CD1c-positive myeloid dendritic cell (primary cell): Measurements from ENCODE around the gene EPC1.

ENCODE experiments used
- DNase-seq: peaks from one replicate; pipeline ENCODE4 v3.0.0-alpha.2; 2016; ENCODE audit errors: extremely low spot score

The EPC1 gene

DNA sequence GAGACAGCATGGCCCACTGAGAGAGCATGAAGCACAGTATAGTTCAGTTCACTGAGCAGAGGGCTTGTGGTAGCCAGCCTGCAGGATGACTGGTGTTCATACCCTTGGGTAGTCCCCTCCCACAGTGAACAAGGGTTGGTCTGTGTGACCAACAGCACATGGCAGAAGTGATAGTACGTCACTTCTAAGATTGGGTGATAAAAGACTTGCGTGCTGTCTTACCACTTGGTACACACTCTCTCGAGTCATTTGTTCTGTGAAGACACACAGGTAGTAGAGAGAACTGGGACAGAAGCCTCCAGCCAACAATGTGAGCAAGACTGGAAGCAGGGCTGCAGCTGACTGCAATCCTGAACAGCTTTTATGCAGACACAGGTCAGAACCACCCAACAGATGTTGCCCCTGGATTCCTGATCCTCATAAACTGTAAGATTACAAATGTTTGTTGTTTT, 14.6 kb downstream of the EPC1 start:
- DNase-seq = no peak

DNA sequence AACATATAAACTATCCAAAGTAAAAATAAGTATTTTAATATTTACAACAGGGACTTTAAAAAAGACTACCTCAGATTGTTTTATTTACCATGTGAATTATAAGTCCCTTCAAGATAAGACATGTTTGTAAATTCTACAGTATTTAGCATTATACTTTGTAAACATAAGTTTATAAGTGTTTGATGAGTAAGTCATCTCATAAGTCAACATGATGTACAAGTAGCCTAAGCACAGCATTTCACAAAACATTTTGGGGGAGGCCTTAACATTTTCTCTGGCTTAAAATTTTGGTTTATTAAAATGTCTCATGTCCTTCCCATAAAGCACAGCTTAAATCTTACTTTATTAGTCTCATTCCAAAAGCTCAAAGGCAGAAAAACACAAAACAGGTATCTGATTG, 15.4 kb downstream of the EPC1 start:
- DNase-seq = no peak

DNA sequence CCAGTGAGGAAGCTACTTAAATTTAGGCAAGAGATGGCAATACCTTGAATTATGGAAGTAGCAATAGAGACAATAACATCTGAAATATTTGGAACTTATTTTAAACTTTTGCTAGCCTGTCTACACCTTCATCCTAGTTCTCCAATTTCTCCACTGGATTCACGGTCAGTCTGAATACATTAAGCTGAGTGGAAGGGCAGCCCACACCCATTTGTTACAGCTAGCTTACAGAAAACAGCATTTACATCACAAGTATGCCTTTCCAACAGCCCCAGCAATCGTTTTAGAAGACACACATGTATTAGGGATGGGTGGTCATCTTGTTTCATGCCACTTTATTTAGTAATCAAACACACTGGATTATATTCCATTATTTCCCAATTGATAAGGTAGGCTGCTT, 16.7 kb downstream of the EPC1 start:
- DNase-seq = no peak

DNA sequence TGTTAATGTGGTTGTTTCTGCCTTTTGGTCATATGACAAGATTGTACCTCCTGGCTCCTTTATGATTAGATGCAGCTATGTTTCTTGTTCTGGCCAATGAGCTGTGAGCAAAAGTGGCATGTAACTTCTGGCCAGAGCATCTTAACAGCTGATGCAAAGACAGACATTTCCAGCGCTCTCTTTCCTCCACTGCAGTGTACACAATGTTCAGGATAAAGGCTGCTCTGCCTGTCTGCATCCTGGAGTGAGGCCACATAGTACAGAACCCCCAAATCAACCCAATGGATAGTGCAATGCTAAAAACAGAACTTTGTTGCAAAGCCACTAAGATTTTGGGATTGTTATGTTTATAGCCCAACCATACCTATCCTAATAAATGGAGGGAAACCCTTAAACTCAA, 17.9 kb downstream of the EPC1 start:
- no peak for DNase-seq

DNA sequence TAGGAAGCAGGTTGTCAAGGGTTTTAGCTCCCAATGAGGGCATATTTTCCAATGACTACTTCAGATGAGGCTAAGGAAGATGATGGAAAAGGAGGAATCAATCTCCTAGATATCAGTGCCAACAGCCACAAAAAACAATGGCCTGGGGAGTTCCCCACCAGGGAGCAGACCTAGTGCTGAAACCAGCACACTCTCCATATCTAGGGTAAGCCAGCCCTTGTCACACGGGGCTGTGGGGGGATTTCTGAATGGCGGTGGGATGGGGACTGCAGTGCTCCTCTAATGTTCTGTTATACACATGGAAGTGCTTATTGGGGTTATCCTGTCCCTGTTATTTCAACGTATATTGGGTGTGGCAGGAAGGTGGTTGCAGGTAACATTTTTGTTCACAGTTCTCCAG, 18.5 kb downstream of the EPC1 start:
- no peak for DNase-seq

DNA sequence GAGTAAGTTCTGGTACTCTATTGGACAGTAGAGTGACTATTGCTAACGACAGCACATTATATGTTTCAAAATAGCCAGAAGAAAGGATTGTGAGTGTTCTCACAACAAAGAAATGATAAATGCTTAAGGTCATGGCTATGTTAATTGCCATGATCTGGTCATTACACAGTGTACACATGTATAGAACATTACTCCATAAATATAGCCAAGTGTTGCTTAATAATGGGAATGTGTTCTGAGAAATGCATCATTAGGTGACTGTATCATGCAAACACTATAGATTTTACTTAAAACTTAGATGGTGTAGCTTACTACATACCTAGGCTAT, 19.6 kb downstream of the EPC1 start:
- no peak for DNase-seq

DNA sequence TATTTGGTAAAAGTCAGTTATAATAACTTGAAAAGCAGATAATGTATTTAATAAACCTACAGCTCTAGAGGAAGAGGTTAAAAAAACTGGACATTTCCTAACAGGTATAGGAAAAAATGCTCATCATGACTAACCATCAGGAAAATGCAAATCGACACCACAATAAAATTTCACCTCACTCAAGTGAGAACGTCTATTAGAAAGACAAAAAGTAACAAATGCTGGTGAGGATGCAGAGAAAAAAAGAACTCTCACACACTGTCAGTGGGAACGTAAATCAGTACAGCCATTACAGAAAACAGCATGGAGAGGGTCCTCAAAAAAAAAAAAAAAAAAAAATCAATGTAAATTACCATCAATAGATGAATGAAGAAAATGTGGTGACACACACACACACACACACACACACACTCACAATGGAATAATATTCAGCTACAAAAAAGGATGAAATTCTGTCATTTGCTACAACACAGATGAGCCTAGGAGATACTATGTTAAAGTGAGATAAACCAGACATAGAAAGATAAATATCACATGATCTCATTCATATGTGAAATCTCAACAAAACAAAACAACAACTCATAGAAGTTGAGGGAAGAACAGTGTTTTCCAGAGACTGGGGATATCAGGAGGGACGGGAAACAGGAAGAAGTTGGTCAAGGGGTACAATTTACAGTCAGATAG, 20.1 kb downstream of the EPC1 start:
- no peak for DNase-seq

DNA sequence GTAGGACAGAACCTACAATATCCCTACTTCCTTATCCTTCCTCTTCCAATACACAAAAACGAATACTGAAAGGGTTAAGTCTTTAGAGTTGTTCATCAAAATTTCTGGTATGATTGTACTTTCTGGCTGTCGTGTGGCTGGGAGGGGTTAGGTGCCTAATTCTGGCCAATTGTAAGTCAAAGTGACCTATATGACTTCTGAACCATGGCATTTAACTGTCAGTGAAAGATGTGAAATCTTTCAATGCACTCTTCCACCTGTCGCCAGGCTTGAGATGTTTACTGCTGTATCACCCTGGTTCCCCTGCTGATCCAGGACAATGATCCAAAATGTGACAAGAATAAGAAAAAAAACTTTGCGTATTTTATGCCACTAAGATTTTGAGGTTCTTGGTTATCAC, 20.8 kb downstream of the EPC1 start:
- no peak for DNase-seq

DNA sequence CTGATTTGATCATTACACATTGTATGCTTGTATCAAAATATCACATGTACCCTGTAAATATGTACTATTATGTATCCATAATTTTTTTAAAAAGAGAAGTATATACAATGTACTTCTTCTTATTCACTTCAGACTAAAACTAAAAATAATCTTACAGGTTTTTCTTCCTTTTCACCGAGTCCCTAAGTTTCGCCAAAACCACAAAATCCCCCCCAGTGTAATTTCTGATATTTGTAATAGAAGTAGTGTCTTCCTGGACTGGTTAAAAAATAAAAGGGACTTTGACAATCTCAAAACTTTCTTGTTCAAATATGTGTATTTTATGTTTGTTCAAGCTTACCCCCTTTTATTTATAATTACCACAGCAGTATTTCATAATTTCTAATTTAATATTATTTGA, 23.9 kb downstream of the EPC1 start:
- peak; percentile 57 for DNase-seq

DNA sequence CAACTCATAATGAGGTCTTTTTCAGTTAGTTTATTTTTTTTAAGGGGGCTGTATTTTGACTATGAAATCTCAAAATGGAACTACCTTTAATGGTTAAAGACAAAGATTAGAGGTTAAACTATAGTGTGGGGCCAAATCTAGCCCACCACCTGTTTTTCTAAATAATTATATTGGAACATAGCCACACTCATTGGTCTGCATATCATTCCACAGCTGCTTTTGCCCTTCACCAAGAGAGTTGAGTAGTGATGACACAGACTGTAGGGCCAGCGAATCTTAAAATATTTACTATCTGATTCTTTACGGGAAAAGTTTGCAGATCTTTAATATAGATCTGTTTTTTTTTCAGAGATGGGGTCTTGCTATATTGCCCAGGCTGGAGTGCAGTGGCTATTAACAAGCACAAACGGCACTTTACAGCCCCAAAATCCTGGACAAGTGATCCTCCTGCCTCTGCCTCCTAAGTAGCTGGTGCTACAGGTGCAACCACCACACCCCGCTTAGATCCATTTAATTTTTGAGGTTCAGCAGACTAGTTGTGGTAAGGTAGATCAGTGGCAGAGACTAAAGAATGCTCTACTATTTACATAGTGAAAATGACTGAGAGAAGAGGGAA, 25.8 kb downstream of the EPC1 start:
- no peak for DNase-seq

DNA sequence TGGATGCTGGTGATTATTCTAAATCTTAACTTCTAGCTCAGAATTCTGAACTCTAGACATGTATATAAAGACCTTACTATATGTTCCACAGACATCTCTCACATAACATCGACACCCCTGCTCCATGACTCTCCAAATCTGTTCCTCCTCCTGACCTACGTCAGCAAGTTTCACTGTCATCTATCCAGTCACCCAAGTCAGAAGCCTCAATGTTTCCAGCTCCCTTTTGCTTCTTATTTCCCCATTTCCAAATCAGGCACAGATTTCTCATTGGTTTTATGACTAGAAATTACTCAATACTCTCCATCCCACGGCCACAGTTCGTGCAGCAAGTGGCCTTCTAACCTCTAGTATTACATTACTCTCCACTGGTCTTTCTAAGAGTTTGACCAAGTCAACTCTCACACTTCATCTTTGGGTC, 28.5 kb downstream of the EPC1 start:
- peak; percentile 94 for DNase-seq

DNA sequence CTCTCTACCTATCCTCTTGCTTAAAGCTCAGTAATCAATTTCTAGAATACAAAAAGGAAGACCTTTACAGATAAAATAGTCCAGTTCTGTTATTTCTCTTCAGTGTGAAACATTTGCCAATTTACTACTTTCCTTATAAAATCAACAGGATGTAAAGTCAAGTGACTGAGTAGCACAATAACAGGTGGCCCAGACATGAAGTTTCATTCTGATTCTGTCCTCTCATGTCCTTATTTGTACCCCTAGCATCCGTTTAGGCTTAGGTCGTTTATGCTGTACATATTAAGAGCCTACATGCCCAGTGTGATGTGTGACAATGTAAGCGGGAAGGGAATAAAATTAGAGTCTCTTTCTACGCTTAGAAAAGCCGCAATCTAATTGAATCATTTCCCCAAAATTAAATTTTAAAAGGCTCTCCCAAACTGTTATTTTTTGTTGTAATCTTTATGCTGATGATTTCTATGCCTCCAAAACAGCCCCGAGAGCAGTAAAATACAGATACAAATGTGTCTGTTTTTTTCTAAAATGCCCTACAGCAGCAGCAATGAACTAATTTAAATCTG, 29.1 kb downstream of the EPC1 start:
- peak; percentile 60 for DNase-seq

DNA sequence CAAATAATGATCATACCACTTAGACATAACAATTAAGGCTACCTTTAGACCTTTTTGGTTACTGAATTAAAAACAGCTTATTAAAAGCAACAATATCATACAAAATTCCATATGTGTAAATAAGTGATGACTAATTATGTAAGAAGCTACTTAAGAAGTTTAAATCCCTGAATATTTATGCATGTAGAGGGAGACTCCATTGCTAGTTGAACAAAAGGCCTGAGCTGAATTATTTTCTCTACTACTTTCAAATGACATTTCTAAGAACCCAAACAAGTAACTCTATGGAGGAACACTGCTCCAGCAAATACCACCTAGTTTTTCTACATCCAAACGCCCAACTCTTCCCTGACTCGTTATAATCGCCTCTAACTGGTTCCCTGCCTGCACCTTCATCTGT, 31.5 kb downstream of the EPC1 start:
- no peak for DNase-seq

DNA sequence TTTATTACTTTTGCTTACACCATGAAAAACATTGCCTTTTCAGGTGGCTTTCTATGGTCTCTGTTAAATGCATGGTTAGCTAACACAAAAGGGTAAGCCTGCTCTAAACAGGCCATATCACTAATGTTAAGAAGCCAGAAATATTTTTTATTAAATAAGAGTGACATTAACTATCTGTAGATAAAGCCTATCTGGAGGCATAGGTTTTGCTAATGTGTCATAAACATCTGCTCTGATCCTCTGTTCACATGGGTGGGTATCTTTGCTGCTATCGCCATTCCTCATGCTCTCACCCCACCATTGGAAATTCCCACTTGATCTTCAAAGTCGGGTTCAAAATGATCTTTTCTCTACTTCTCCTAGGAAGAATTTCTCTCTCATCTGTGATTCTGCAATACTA, 32.4 kb downstream of the EPC1 start:
- no peak for DNase-seq

DNA sequence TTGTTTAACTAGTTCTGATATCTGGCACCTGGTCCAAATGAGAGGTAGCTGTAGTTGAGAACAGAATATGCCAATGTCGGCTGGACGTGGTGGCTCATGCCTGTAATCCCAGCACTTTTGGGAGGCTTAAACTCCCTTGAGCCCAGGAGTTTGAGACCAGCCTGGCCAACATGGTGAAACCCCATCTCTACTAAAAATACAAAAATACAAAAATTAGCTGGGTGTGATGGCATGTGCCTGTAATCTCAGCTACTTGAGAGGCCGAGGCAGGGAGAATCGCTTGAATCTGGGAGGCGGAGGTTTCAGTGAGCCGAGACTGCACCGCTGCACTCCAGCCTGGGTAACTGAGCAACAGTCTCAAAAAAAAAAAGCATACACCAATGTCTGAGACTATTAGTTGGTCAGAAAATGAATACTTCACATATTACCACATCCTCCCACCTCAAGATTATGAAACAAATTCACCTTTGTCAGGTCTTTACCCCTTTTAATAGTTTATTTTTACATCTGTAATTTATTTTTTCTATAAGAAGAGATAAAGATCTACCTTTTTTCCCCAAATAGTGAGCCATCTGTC, 38.8 kb downstream of the EPC1 start:
- DNase-seq = no peak

DNA sequence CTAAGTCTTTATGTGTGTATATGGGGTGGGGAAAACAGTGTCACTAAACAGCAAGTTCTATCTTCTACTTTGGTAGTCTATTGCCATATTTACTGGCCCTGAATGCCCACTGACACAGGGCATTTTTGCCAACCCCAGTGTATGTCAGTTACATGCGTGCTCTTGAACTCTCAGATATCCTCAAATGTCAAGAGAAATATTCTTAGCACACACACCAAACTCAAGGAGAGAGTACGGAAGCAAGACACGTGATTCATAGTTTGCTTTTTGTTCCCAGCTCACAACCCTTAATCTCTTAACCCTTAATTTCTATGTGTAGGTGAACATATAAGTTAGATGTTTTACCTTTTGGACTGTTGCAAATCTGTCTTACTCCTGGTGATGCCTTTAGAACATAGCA, 39.3 kb downstream of the EPC1 start:
- no peak for DNase-seq

DNA sequence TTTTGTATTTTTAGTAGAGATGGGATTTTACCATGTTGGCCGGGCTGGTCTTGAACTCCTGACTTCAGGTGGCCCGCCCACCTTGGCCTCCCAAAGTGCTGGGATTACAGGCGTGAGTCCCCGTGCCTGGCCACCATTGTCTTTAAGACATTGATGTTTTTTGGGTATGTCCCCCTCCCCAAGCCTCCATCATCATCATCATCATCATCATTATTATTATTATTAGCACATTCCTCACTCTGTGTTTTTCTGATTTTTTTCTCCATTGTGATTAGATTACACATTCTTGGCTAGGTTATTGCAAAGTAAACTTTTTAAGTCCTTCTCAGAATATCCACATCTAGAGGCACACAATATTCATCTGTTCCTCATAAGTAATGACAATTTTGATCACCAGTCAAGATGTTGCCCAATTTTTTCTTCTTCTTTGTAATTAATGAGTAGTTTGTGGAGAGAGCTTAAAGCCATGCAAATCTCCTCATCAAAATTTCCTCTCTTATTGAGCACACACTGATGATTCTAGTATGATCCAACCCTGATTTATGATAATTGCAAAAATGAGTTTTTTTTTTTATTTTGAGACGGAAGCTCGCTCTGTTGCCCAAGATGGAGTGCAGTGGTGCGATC, 47.5 kb downstream of the EPC1 start:
- DNase-seq = no peak

DNA sequence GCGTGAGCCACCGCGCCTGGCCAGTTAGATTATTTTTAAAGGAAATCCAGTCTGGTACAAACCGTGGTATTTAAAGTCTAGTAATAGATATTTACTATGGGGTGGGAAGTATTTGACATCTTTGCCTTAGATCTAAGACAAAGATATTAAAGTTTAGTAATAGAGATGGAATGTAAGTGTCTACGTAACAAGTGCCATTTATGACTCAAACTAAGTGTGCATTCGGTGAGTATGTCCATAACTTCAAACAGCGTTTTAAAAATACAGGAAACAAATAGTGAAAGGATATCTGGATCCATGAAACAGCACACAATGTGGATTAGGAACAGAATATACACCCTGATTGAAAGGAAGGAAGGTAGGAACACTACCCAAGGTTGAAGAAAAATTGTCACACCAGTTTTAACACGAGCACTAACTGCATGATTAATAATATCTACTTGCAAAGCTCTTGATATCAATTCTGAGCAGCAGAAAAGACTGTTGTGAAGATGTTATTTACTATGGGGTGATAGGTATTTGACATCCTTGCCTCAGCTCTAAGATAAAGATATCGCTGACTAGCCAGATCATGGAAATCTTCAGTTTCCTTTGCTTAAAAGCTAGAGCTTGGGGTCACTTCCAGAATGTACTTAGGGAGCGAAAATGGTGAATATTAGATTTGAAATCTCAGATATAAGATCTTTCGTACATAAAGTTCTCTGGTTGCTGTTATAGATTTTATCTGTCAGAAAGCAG, 48.7 kb downstream of the EPC1 start:
- DNase-seq = no peak

DNA sequence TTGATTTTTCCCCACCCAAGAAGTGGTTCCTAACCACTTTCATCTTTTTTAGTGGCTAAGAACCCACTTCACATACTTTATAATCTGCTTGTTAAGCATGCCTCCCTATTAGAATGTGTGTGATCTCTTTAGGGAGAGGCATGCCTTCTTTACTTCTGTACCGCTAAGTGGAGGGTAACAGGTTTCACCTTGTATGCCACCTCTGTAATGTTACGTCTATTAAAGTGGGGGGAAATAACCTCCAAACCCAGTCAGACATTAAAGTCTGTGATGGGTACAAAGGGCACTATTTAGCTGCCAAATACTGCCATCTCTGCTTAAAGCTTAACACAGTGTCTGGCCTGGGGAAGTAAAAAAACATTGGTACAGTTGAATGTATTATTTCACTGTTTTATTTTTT, 51.9 kb downstream of the EPC1 start:
- DNase-seq = no peak

DNA sequence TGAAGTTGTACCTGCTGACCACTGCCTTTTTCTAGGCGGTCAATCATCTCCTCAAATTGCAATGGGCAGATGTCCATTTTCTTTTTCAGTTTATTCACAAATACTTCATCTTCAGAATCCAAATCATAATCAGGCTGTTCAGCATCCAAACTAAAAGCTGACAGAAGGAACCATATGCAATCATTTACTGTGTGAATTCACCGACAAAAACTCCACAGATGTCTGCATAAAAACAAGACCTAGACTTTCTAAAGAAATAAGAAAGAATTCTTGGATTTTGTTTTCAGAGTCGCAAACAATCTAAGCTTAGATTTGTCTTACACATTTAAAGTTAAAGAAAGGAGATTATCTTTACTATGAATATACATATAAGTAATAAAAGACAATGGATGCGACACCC, 53.4 kb downstream of the EPC1 start:
- no peak for DNase-seq

DNA sequence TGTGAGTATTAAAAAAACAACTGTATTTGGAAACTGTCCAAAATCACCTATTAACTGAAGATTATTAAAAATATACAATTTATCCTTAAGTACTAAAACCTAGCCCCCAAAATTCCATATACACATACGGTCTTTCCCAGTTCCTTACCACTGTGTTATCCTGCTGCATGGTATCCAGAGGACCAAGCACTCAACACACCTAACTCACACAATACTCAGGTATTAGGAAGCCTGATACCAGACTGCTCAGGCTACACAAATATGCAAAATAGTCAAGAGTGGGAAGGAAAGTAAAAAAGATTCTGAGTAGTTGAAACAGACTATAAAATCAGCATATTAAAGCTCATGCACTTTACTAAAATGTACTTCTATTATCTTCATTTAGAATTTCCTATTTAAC, 67.2 kb downstream of the EPC1 start:
- no peak for DNase-seq

DNA sequence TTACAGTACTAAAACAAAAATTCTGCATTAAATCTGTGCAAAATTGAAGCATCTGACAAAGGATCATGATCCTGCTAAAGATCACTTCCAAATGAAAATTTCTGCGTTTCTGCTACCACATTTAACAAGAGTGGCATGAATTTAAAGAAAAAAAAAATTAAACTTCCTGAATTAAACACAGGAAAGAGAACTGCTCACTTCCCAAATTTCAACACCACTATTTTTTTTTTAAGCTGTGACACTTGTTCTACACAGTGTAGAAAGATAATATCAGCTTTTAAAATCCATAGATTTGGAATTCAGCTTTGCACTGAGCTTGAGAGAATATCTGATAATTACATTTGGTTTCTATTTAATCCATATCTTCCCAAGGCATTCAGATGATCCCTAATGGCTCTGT, 73.6 kb downstream of the EPC1 start:
- peak; percentile 68 for DNase-seq
